Neural crest cell (in vitro differentiated cells): Measurements from ENCODE around the gene GRIN2A. TPM values are rescaled to one million over a fixed set of nuclear protein-coding genes. Genes with fewer than 3 reads are reported as not detected.

Source experiments
- DNase-seq: peaks from one replicate; pipeline ENCODE4 v3.0.0; 2021; ENCODE audit warnings: low read depth, mixed read lengths, low spot score
- H3K27ac Mint-ChIP-seq: one replicate; pipeline ENCODE4 v1.8.0; 2021; ENCODE audit warnings: mild to moderate bottlenecking, mixed read lengths; ENCODE audit not compliant: unreplicated experiment
- H3K27me3 Mint-ChIP-seq: 2 replicates; pipeline ENCODE4 v1.8.0; 2021; ENCODE audit warnings: low read depth, mild to moderate bottlenecking, mixed read lengths
- H3K36me3 Mint-ChIP-seq: 2 replicates; pipeline ENCODE4 v1.8.0; 2021; ENCODE audit warnings: low read depth, mild to moderate bottlenecking, mixed read lengths
- H3K4me1 Mint-ChIP-seq: 2 replicates; pipeline ENCODE4 v1.8.0; 2021; ENCODE audit warnings: mixed read lengths
- H3K4me3 Mint-ChIP-seq: one replicate; pipeline ENCODE4 v1.8.0; 2021; ENCODE audit warnings: mild to moderate bottlenecking, mixed read lengths
- H3K9me3 Mint-ChIP-seq: 2 replicates; pipeline ENCODE4 v1.8.0; 2021; ENCODE audit warnings: mixed read lengths
- total RNA-seq: library from RNA; stranded (reverse); gene quantifications from 2 replicates; pipeline ENCODE4 v1.2.1, GENCODE V29; 2021
- TF ChIP-seq, protein P1 (sequence below): fragments of 200-600 bp; sonication (generic); conservative IDR thresholded peaks from 2 replicates; pipeline ENCODE4 v1.5.0; 2021; ENCODE audit warnings: antibody characterized with exemption, mild to moderate bottlenecking

The GRIN2A gene
- total RNA-seq, 1 donor from 2014 or later: 0.09 TPM

DNA sequence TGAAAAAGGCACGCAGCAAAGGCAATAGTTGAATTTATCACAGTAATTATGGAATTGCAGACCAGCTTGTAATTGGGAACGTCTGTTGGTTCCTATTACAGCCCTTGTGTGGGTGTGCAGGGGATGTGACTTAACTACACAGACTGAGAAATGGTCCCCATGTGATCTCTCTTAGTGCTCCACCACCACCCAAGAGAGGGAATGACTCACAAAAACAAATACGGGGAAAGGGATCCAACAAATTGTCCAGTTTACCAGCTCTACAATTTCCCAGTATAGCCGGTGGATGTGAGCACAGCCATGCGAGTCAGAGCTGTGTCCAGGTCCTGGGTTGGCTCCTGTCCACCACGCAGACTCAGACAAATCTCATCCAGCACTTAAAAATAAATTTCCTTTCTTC, 337.9 kb downstream of the GRIN2A start:
- TF ChIP-seq, protein P1, sequence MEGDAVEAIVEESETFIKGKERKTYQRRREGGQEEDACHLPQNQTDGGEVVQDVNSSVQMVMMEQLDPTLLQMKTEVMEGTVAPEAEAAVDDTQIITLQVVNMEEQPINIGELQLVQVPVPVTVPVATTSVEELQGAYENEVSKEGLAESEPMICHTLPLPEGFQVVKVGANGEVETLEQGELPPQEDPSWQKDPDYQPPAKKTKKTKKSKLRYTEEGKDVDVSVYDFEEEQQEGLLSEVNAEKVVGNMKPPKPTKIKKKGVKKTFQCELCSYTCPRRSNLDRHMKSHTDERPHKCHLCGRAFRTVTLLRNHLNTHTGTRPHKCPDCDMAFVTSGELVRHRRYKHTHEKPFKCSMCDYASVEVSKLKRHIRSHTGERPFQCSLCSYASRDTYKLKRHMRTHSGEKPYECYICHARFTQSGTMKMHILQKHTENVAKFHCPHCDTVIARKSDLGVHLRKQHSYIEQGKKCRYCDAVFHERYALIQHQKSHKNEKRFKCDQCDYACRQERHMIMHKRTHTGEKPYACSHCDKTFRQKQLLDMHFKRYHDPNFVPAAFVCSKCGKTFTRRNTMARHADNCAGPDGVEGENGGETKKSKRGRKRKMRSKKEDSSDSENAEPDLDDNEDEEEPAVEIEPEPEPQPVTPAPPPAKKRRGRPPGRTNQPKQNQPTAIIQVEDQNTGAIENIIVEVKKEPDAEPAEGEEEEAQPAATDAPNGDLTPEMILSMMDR: no peak
- Mint-ChIP-seq H3K9me3 (no peaks in the 10 kb centered on the region), H3K4me1 (no peaks in the 10 kb centered on the region), H3K27ac (no peak overlapping the region), H3K27me3 (no peaks in the 10 kb centered on the region), H3K36me3 (no peaks in the 10 kb centered on the region), H3K4me3 (no peak overlapping the region)
- DNase-seq: no peak

DNA sequence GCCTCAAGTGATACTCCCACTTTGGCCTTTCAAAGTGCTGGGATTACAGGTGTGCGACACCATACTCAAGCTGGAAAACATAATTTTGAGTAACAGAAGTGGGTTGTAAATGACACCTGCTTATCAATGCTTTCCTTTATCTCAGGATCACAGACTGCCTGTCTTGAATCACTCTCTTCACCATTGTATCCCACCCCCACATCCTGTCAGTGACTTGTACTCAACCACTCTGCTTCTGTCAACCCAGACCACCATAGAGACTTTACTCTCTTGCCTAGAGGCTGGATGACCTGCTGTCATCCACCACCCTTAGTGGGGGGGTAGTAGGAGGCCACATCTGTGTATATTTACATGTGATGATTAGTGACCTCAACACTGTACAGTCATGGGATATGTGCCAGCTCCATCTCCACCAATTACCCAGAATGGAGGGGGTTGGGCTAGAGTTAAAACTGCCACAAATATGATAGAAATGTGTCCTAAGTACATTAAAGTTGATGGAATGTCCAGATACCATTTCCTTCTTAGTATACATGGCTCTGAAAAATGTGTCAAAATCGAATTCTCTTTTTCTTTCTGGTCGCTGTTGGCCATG, 338.7 kb downstream of the GRIN2A start:
- TF ChIP-seq, protein P1: no peak
- H3K9me3 Mint-ChIP-seq: no peaks in the 10 kb centered on the region
- no peak overlapping the region for H3K27ac Mint-ChIP-seq
- no peak overlapping the region for H3K4me3 Mint-ChIP-seq
- no peaks in the 10 kb centered on the region for H3K36me3 Mint-ChIP-seq
- H3K4me1 Mint-ChIP-seq: no peaks in the 10 kb centered on the region
- no peak for DNase-seq
- H3K27me3 Mint-ChIP-seq: no peaks in the 10 kb centered on the region

DNA sequence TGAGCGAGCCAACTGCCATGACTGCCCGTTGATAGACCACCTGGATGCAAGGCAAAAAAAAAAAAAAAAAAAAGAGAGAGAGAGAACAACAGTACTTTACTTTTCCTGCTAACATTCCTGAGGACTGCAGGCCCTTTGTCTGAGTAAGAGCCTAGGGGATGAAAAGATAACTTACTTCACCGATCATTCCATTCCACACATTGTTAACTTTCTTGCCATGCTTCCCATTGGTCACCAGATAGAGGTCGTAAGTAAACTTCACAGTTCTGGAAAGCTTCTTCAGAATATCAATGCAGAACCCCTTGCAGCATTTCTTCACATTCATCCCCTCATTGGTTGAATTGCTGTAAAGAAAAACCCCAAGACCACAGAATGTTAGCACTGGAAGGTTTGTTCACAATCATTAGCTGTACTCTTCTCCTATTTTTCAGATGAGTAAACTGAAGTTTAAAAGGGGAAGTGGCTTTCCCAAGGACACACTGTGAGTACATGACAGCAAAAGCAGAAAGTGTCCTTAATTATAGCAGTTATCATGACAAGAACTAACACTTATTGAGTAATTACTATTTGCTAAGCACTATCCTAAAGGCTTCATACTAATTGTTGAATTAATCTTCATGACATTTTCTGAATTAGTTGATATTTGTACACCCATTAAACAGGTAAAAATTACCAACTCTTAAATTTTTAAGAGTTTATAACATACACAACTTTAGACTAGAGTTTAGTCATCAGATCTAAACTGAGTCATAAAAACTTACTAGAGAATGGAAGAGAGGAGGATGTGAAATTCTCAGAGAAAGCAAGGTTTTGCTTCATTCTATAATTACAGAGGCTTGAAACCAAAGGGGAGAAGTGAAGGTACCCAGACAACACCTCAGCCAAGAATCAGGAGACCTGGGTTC, 341.2 kb downstream of the GRIN2A start:
- Mint-ChIP-seq H3K4me1 (peaks cover 14% of the 10 kb centered on the region), H3K36me3 (no peaks in the 10 kb centered on the region), H3K27me3 (peaks cover 1% of the 10 kb centered on the region), H3K4me3 (no peak overlapping the region), H3K9me3 (no peaks in the 10 kb centered on the region), H3K27ac (no peak overlapping the region)
- TF ChIP-seq, protein P1: no peak
- no peak for DNase-seq

DNA sequence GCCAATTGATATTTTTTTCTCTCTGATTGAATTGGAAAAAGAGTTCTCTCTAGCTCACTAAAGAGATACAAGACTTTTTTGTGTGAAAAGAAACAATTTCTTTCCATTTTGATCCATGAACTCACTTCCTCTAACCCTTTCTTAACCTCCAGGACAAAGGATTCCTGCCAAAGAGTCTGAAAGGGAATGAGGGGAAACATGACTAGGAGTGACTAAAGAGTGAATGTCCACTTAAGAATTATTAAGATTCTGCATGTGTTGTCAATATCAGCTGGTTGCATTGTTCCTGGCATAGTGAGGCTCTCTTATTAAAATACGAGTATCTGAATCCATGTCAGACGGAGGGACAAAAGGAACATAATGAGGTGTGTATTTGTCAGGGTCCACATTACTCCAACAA, 344.7 kb downstream of the GRIN2A start:
- Mint-ChIP-seq H3K4me1 (peaks cover 14% of the 10 kb centered on the region), H3K4me3 (no peak overlapping the region), H3K27ac (no peak overlapping the region), H3K9me3 (no peaks in the 10 kb centered on the region), H3K36me3 (no peaks in the 10 kb centered on the region), H3K27me3 (peaks cover 3% of the 10 kb centered on the region)
- TF ChIP-seq, protein P1: no peak
- DNase-seq: no peak

DNA sequence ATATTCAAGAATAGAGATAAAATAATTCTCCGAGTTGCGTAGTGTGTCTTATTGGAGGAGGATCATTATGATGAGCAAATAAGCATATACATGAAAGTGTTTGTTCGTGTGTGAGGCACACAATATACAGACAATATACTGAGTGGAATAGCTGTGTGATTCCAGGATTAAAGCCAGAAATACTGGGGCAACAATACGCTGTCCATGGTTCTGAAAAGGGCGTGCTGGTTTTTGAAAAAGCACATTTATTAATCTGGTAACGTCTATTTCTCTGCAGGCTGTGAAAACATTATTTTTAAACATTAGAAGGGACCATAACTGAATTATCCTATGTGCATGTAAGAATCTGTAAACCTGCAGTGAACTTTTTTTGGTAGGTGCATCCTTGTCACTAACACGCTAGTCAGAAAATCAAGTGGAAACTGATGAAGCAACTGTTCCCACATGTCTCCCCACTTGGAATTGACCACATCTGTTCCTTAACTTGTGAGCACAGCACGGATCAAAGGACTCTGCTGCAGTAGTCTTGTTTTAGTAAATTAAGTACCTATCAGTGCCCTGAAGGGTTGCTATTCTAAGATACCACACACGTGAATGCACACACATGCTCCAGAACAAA, 346.0 kb downstream of the GRIN2A start:
- H3K9me3 Mint-ChIP-seq: no peaks in the 10 kb centered on the region
- H3K4me1 Mint-ChIP-seq: peaks cover 14% of the 10 kb centered on the region
- H3K27ac Mint-ChIP-seq: no peak overlapping the region
- TF ChIP-seq, protein P1: no peak
- no peak overlapping the region for H3K4me3 Mint-ChIP-seq
- DNase-seq: peak; percentile 57
- H3K27me3 Mint-ChIP-seq: peaks cover 5% of the 10 kb centered on the region
- no peaks in the 10 kb centered on the region for H3K36me3 Mint-ChIP-seq
